Vagina (tissue), 2 donors: ENCODE data around the gene SMARCD1.

Experiments
- POLR2A ChIP-seq, 2 donors: fragments of 450-650 bp; IDR thresholded peaks; one replicate each; pipeline ENCODE4 v1.6.1; 2017; ENCODE audit warnings: antibody characterized with exemption in 2 of 2, mild to moderate bottlenecking in 2 of 2, moderate library complexity in 2 of 2
- POLR2AphosphoS5 ChIP-seq, 2 donors: sonication (generic); formaldehyde crosslinking; IDR thresholded peaks; one replicate each; pipeline ENCODE4 v1.9.0; 2017; ENCODE audit warnings: antibody characterized with exemption in 2 of 2, mild to moderate bottlenecking in 2 of 2, low read depth in 1 of 2; ENCODE audit not compliant: insufficient read depth in 1 of 2
- TF ChIP-seq, protein P1 (sequence below), 3 experiments: fragments of 450-650 bp in 2 of 3; fragments of 200-600 bp in 1 of 3; sonication (generic) in 1 of 3; IDR thresholded peaks; one replicate each; pipeline ENCODE4 v1.5.1; 2017 to 2019; ENCODE audit warnings: antibody characterized with exemption in 3 of 3, mild to moderate bottlenecking in 2 of 3, moderate library complexity in 2 of 3

DNA sequence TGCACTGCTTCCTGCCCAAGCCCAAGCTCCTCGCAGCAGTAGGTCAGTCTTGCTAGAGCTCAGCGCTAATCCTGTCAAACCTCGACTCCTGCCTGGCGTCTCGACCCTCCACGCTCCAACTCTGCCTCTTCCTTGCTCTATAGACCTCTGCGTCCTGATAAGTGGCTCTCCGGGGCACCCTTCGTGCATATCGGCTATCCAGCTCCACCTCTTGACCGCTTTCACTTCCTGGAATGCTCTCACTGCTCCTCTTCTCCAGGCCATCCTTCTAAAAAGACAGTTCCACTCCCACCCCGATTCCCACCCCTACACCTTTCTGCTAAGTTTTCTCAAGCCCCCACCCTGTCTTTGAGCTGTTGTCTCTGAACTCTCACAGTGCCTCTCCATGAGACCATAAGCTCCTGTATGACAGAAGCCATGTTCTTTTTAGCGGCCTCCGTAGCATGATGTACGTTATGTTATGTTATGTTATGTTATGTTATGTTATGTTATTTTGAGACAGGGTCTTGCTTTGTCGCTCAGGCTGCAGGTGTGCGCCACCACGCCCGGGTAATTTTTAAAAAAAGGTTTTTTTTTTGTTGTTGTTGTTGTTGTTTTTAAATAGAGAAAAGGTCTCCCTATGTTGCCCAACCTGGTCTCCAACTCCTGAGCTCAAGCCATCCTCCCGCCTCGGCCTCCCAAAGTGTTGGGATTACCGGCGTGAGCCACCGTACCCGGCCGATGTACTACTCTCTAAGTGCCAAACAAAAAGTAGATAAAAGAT lies 27.5 kb downstream of the SMARCD1 start:
- TF ChIP-seq, protein P1, sequence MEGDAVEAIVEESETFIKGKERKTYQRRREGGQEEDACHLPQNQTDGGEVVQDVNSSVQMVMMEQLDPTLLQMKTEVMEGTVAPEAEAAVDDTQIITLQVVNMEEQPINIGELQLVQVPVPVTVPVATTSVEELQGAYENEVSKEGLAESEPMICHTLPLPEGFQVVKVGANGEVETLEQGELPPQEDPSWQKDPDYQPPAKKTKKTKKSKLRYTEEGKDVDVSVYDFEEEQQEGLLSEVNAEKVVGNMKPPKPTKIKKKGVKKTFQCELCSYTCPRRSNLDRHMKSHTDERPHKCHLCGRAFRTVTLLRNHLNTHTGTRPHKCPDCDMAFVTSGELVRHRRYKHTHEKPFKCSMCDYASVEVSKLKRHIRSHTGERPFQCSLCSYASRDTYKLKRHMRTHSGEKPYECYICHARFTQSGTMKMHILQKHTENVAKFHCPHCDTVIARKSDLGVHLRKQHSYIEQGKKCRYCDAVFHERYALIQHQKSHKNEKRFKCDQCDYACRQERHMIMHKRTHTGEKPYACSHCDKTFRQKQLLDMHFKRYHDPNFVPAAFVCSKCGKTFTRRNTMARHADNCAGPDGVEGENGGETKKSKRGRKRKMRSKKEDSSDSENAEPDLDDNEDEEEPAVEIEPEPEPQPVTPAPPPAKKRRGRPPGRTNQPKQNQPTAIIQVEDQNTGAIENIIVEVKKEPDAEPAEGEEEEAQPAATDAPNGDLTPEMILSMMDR (IDR thresholded peaks at IDR 0.05), result no peak
- peak in 1 of 2 donors; percentile 84 for TF ChIP-seq POLR2AphosphoS5 (IDR thresholded peaks at IDR 0.05; ENCODE audit: insufficient read depth in 1 of 2, low read depth in 1 of 2)
- no peak for TF ChIP-seq POLR2A (IDR thresholded peaks at IDR 0.05)
